Caco-2 (cell line): ENCODE results near the gene MAD2L2. TPM values are rescaled to one million over a fixed set of nuclear protein-coding genes. Genes with fewer than 3 reads are reported as not detected.

Source experiments
- BruUV-seq: library from RNA; stranded (reverse); fragments of 400-500 nt; replicated peaks from 2 replicates; lab custom pipeline; 2021; lab: Mats Ljungman, UMichigan
- CTCF ChIA-PET: fragments of 300-600 bp; sonication (Branson Sonifier 250); formaldehyde crosslinking; loops from one replicate; lab custom pipeline; 2022; ENCODE audit warnings: antibody characterized with exemption; lab: Charles Lee
- POLR2A ChIA-PET: fragments of 300-600 bp; sonication (Branson Sonifier 250); formaldehyde crosslinking; loops from one replicate; lab custom pipeline; 2022; ENCODE audit warnings: antibody characterized with exemption; lab: Charles Lee
- DNase-seq, 2 experiments: peaks; one replicate each; pipeline versions ENCODE4 v3.0.0 to v3.0.0-alpha.2; 2020 to 2022
- H3K27me3 ChIP-seq: replicated peaks from 2 replicates; pipeline ENCODE4 v1.6.0; 2011; ENCODE audit warnings: low read length; ENCODE audit not compliant: control insufficient read depth, insufficient read depth
- H3K36me3 ChIP-seq: 2 replicates; pipeline ENCODE4 v1.5.1; 2011; ENCODE audit warnings: low read length; ENCODE audit not compliant: control insufficient read depth, insufficient read depth
- H3K4me1 ChIP-seq: fragments of 250-450 bp; sonication (Bioruptor Pico); 2 replicates; pipeline ENCODE4 v1.5.1; 2020; ENCODE audit warnings: mild to moderate bottlenecking
- H3K4me3 ChIP-seq: 2 replicates; pipeline ENCODE4 v1.5.1; 2011; ENCODE audit warnings: low read depth, mild to moderate bottlenecking, control low read depth, low read length
- H3K9me3 ChIP-seq: fragments of 250-450 bp; sonication (Bioruptor Pico); 2 replicates; pipeline ENCODE4 v1.5.1; 2020; ENCODE audit warnings: mild to moderate bottlenecking, moderate library complexity
- H3K27ac Mint-ChIP-seq: one replicate; pipeline ENCODE4 v1.8.0; 2022; ENCODE audit warnings: mixed read lengths; ENCODE audit not compliant: unreplicated experiment
- H3K27me3 Mint-ChIP-seq: one replicate; pipeline ENCODE4 v1.8.0; 2022; ENCODE audit warnings: mixed read lengths; ENCODE audit not compliant: insufficient read depth, unreplicated experiment
- H3K36me3 Mint-ChIP-seq: one replicate; pipeline ENCODE4 v1.8.0; 2022; ENCODE audit warnings: mild to moderate bottlenecking, mixed read lengths; ENCODE audit not compliant: insufficient read depth, unreplicated experiment
- H3K4me1 Mint-ChIP-seq: one replicate; pipeline ENCODE4 v1.8.0; 2022; ENCODE audit warnings: low read depth, mixed read lengths; ENCODE audit not compliant: unreplicated experiment
- H3K4me3 Mint-ChIP-seq: one replicate; pipeline ENCODE4 v1.8.0; 2022; ENCODE audit warnings: mild to moderate bottlenecking, moderate library complexity, mixed read lengths; ENCODE audit not compliant: unreplicated experiment
- H3K9me3 Mint-ChIP-seq: one replicate; pipeline ENCODE4 v1.8.0; 2022; ENCODE audit warnings: mixed read lengths; ENCODE audit not compliant: unreplicated experiment
- intact Hi-C: fragments of 100-400 bp; cut with micrococcal nuclease; formaldehyde crosslinking; loops from one replicate; pipeline ENCODE4 v1.10.0; 2022; ENCODE audit not compliant: unreplicated experiment
- total RNA-seq: library from RNA; stranded (reverse); gene quantifications from 2 replicates; pipeline ENCODE4 v1.2.3, GENCODE V29; 2022
- TF ChIP-seq, protein P1 (sequence below), 2 experiments: fragments of 200-600 bp in 1 of 2; IDR thresholded peaks; 1 replicate in 1 of 2; 2 replicates in 1 of 2; pipeline versions ENCODE4 v1.5.1 to v1.8.0; 2011 to 2022; ENCODE audit warnings: antibody characterized with exemption in 1 of 2, control low read depth in 1 of 2, inconsistent platforms in 1 of 2, low read depth in 1 of 2, low read length in 1 of 2, mild to moderate bottlenecking in 1 of 2, moderate library complexity in 1 of 2; ENCODE audit not compliant: insufficient read depth in 1 of 2, severe bottlenecking in 1 of 2, unreplicated experiment in 1 of 2

Gene MAD2L2
- total RNA-seq, 1 experiment from 2014 or later = 49.9 TPM

DNA sequence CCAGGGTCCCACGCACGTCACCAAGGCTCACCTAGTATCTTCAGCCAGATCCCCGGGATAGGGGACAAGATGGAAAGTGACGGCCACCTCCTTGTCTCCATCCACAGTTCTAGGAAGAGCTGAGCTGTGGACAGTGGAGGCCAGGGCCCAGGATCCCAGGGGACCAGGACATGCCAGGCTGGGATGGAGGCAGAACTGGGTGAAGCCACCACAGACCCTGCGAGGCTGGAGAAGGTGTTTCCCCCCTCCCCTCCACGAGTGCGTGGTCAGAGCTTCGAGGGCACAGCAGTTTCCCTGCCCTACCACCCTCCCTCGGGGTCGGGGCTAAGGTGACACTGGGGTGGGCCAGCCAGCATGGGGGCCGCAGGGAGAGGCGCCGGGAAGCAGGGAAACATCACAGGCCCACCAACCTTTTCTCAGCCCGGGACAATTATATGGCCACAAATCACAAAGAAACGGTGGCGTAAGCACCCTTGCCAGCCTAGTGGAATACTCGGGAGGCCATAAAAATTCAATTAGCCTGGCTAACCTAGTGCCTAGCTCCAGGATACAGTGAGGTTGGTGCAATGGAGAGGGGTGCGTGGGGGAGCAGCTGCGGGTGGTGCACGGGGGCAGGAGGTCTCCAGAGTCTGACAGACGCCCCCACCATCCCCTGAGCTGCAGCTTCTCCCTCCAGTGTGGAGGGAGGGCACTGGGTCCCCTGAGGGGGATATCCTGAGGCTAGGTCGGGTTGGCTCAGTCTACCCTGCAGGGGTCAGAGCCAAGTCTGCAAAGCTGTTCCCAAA, 23.9 kb upstream of the MAD2L2 start:
- Histone ChIP-seq H3K4me1 (no peaks in the 10 kb centered on the region), H3K27me3 (no peaks in the 10 kb centered on the region; the same call in none of the 2 replicates), H3K9me3 (no peaks in the 10 kb centered on the region), H3K4me3 (no peak overlapping the region), H3K36me3 (no peaks in the 10 kb centered on the region)
- no peak for DNase-seq
- H3K9me3 Mint-ChIP-seq = no peaks in the 10 kb centered on the region
- no peak overlapping the region for H3K27ac Mint-ChIP-seq
- H3K36me3 Mint-ChIP-seq = no peaks in the 10 kb centered on the region
- POLR2A ChIA-PET = no interaction called here
- no TSS peak for BruUV-seq
- CTCF ChIA-PET = no interaction called here
- peaks cover 4% of the 10 kb centered on the region for H3K27me3 Mint-ChIP-seq
- TF ChIP-seq, protein P1, sequence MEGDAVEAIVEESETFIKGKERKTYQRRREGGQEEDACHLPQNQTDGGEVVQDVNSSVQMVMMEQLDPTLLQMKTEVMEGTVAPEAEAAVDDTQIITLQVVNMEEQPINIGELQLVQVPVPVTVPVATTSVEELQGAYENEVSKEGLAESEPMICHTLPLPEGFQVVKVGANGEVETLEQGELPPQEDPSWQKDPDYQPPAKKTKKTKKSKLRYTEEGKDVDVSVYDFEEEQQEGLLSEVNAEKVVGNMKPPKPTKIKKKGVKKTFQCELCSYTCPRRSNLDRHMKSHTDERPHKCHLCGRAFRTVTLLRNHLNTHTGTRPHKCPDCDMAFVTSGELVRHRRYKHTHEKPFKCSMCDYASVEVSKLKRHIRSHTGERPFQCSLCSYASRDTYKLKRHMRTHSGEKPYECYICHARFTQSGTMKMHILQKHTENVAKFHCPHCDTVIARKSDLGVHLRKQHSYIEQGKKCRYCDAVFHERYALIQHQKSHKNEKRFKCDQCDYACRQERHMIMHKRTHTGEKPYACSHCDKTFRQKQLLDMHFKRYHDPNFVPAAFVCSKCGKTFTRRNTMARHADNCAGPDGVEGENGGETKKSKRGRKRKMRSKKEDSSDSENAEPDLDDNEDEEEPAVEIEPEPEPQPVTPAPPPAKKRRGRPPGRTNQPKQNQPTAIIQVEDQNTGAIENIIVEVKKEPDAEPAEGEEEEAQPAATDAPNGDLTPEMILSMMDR (IDR thresholded peaks at IDR 0.05; ENCODE audit: insufficient read depth in 1 of 2, low read depth in 1 of 2, low read length in 1 of 2, severe bottlenecking in 1 of 2, unreplicated experiment in 1 of 2) = no peak
- H3K4me3 Mint-ChIP-seq = no peak overlapping the region
- intact Hi-C loops = no loop called here
- H3K4me1 Mint-ChIP-seq = peaks cover 4% of the 10 kb centered on the region

DNA sequence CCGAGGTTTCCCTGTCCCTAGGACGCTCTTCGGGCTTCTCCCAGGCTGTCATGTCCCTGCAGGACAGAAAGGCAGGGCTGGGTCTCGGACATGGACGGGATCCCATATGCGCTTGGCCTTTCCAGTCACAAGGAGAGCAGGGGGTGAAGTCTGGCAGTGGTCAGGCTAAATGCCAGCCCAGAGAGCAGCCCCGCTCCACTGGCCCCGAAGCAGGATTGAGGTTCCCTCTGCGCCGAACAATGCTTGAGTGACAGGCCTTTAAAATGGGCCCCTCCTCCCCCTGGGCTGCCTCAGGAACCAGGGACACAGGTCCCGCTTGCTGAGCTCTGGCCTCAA, 23.2 kb upstream of the MAD2L2 start:
- no peaks in the 10 kb centered on the region for H3K9me3 Mint-ChIP-seq
- ChIA-PET CTCF (no interaction called here), POLR2A (no interaction called here)
- Histone ChIP-seq H3K36me3 (no peaks in the 10 kb centered on the region), H3K27me3 (no peaks in the 10 kb centered on the region; the same call in none of the 2 replicates), H3K4me3 (no peak overlapping the region), H3K9me3 (no peaks in the 10 kb centered on the region), H3K4me1 (no peaks in the 10 kb centered on the region)
- peaks cover 4% of the 10 kb centered on the region for H3K27me3 Mint-ChIP-seq
- no peak for DNase-seq
- TF ChIP-seq, protein P1 (IDR thresholded peaks at IDR 0.05; ENCODE audit: insufficient read depth in 1 of 2, low read depth in 1 of 2, low read length in 1 of 2, severe bottlenecking in 1 of 2, unreplicated experiment in 1 of 2) = no peak
- no TSS peak for BruUV-seq
- H3K36me3 Mint-ChIP-seq = no peaks in the 10 kb centered on the region
- intact Hi-C loops = no loop called here
- no peak overlapping the region for H3K27ac Mint-ChIP-seq
- H3K4me1 Mint-ChIP-seq = peaks cover 4% of the 10 kb centered on the region
- H3K4me3 Mint-ChIP-seq = no peak overlapping the region

DNA sequence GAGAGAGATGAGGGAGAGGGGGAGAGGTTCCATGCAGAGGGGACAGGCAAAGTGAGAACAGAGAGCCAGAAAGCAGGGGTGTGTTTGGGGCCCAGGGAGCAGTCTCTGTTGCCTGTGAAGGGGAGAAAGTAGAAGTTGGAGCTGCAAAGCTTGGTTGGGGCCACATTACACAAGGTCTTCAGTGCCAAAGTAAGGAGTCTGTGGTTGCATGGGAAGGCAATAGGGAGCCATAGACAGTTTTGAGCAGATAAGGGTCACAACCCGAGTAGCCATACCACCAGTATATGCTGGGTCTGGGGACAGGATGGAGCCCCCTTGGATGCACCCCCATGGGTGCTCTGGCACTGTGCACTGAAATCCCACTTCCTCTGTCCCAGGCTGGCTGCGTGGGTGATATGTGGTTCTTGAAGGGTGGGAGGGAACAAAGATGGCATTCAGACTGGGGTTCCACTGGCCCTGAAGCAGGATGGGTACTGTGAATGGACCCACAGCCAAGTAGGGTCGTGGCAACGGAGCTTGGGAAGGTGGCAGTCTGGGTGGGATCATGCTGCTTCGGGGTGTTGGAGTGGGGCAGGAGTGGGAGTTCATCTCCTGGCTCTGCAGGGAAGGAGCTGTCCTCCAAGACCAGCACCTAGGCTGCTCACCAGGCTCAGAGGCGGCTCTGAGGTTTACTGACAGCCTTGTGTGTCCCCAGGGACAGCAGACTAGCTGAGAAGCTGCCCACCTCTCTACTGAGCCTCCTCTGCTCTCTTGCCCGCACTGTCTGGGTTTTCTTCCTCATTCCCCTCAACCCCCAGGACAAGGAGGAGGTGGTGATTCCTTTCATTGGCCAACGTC, 22.6 kb upstream of the MAD2L2 start:
- H3K4me3 Mint-ChIP-seq = no peak overlapping the region
- Histone ChIP-seq H3K4me3 (no peak overlapping the region), H3K4me1 (no peaks in the 10 kb centered on the region), H3K36me3 (no peaks in the 10 kb centered on the region), H3K9me3 (no peaks in the 10 kb centered on the region), H3K27me3 (no peaks in the 10 kb centered on the region; the same call in none of the 2 replicates)
- no TSS peak for BruUV-seq
- H3K27ac Mint-ChIP-seq = no peak overlapping the region
- TF ChIP-seq, protein P1 (IDR thresholded peaks at IDR 0.05; ENCODE audit: insufficient read depth in 1 of 2, low read depth in 1 of 2, low read length in 1 of 2, severe bottlenecking in 1 of 2, unreplicated experiment in 1 of 2) = no peak
- H3K27me3 Mint-ChIP-seq = peaks cover 4% of the 10 kb centered on the region
- ChIA-PET CTCF (no interaction called here), POLR2A (no interaction called here)
- DNase-seq = no peak
- no peaks in the 10 kb centered on the region for H3K9me3 Mint-ChIP-seq
- intact Hi-C loops = no loop called here
- H3K4me1 Mint-ChIP-seq = no peaks in the 10 kb centered on the region
- no peaks in the 10 kb centered on the region for H3K36me3 Mint-ChIP-seq
